Measurements from ENCODE around the gene XIST.

XIST gene

DNA sequence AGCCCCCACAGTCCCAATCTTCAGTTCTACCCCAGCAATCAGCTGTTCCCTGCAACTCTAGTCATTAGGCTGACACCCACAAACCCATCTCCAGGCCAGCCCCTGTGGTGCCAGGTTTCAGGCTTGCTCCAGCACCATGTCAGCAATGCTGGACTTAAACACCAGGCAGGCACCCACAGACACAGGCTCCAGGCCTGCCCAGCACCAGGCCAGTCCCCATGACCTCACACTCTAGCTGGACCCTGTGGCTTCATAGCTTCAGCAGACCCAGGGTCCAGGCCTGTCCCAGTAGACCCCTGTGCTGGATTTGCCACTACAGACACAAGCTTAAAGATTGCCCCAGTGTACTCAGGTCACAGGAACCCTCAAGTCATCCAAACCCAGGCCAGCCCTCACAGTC is 10.8 kb upstream of the XIST start:
- Histone ChIP-seq H3K9me3 (ENCODE audit: control insufficient read depth, insufficient read depth, low read depth, low read length) (peaks cover 6% of the 10 kb centered on the region; the same call in 1 of the 2 replicates), H3K4me1 (ENCODE audit: control insufficient read depth, insufficient read depth, low read length) (no peaks in the 10 kb centered on the region), H3K4me3 (ENCODE audit: low read depth, low read length) (no peak overlapping the region), H3K27ac (ENCODE audit: extremely low read depth, low read depth, low read length) (no peak overlapping the region), H3K36me3 (ENCODE audit: control insufficient read depth in 2 of 2, insufficient read depth in 1 of 2, low read length in 2 of 2) (no peaks in the 10 kb centered on the region; a peak in 1 of 3 replicates)
- TF ChIP-seq, protein P1, sequence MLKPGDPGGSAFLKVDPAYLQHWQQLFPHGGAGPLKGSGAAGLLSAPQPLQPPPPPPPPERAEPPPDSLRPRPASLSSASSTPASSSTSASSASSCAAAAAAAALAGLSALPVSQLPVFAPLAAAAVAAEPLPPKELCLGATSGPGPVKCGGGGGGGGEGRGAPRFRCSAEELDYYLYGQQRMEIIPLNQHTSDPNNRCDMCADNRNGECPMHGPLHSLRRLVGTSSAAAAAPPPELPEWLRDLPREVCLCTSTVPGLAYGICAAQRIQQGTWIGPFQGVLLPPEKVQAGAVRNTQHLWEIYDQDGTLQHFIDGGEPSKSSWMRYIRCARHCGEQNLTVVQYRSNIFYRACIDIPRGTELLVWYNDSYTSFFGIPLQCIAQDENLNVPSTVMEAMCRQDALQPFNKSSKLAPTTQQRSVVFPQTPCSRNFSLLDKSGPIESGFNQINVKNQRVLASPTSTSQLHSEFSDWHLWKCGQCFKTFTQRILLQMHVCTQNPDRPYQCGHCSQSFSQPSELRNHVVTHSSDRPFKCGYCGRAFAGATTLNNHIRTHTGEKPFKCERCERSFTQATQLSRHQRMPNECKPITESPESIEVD (tag by site-specific recombination; IDR thresholded peaks at IDR 0.05), result no peak
- TF ChIP-seq YY2 (tag by site-specific recombination; IDR thresholded peaks at IDR 0.05) (no peak), ZNF561 (tag by site-specific recombination; IDR thresholded peaks at IDR 0.05; ENCODE audit: borderline replicate concordance) (no peak), ZNF146 (tag by site-specific recombination; IDR thresholded peaks at IDR 0.05) (no peak), ZNF37A (tag by site-specific recombination; IDR thresholded peaks at IDR 0.05) (no peak), ZFP41 (tag by site-specific recombination; IDR thresholded peaks at IDR 0.05; ENCODE audit: borderline replicate concordance) (no peak)
- TF ChIP-seq, protein P2, sequence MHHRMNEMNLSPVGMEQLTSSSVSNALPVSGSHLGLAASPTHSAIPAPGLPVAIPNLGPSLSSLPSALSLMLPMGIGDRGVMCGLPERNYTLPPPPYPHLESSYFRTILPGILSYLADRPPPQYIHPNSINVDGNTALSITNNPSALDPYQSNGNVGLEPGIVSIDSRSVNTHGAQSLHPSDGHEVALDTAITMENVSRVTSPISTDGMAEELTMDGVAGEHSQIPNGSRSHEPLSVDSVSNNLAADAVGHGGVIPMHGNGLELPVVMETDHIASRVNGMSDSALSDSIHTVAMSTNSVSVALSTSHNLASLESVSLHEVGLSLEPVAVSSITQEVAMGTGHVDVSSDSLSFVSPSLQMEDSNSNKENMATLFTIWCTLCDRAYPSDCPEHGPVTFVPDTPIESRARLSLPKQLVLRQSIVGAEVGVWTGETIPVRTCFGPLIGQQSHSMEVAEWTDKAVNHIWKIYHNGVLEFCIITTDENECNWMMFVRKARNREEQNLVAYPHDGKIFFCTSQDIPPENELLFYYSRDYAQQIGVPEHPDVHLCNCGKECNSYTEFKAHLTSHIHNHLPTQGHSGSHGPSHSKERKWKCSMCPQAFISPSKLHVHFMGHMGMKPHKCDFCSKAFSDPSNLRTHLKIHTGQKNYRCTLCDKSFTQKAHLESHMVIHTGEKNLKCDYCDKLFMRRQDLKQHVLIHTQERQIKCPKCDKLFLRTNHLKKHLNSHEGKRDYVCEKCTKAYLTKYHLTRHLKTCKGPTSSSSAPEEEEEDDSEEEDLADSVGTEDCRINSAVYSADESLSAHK (tag by site-specific recombination; IDR thresholded peaks at IDR 0.05), result no peak
- POLR2A ChIA-PET, result no interaction called here
- CTCF ChIA-PET, result interaction anchor here (1.0 to 1.4 kb wide), 3 partner anchors 8 to 152 kb away, joined by 3 to 6 read pairs (median 3); no protein-coding TSS in a partner anchor

DNA sequence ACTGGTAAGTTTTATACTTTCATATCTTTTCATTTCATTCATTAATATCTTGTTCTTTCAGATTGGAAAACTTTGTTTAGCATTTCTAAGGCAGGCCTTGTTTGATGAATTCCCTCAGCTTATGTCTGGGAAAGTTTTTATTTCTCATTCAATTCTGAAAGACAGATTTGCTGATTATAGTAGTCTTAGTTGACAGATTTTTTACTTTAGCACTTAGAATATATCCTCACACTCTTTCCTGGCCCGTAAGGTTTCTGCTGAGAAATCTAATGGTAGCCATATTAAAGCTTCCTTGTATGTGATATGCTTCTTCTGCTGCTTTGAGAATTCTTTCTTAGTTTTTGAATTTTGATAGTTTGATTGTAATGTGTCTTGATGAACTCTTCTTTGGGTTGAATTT is 7.1 kb upstream of the XIST start:
- H3K36me3 ChIP-seq (ENCODE audit: control insufficient read depth in 2 of 2, insufficient read depth in 1 of 2, low read length in 2 of 2), result no peaks in the 10 kb centered on the region; a peak in 1 of 3 replicates
- TF ChIP-seq ZNF394 (tag by site-specific recombination; IDR thresholded peaks at IDR 0.05; ENCODE audit: borderline replicate concordance) (no peak), SETDB1 (IDR thresholded peaks at IDR 0.05; ENCODE audit: insufficient read length, low read length) (peak; percentile 94)
- H3K4me1 ChIP-seq (ENCODE audit: control insufficient read depth, insufficient read depth, low read length), result no peaks in the 10 kb centered on the region
- no peak overlapping the region for H3K27ac ChIP-seq (ENCODE audit: extremely low read depth, low read depth, low read length)
- POLR2A ChIA-PET, result no interaction called here
- CTCF ChIA-PET, result interaction anchor here (0.6 to 3.3 kb wide), 6 partner anchors 10 to 275 kb away, joined by 3 to 36 read pairs (median 6); no protein-coding TSS in a partner anchor
- peaks cover 6% of the 10 kb centered on the region; the same call in 1 of the 2 replicates for H3K9me3 ChIP-seq (ENCODE audit: control insufficient read depth, insufficient read depth, low read depth, low read length)
- no peak overlapping the region for H3K4me3 ChIP-seq (ENCODE audit: low read depth, low read length)

DNA sequence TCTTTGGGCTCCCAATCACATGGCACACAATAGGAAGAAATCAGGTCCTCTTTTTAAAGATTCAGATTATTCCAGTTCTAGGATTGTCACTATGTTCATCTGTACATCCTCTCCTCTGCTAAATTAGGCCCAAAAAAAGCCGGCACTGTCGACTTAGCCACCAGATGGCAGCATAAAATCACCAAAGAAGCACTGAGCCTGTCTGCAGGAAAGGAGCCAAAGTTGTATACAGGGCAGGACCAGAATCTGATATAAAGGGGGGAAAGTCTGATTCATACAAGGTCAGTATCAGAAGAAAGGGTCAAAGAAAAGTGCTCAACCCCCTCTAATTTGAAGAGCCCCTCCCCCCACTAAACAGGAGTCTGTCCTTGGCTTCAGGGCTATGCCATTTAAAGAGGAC is 3.0 kb upstream of the XIST start:
- no peak overlapping the region for H3K27ac ChIP-seq (ENCODE audit: extremely low read depth, low read depth, low read length)
- H3K4me1 ChIP-seq (ENCODE audit: control insufficient read depth, insufficient read depth, low read length), result no peaks in the 10 kb centered on the region
- H3K4me3 ChIP-seq (ENCODE audit: low read depth, low read length), result no peak overlapping the region
- H3K9me3 ChIP-seq (ENCODE audit: control insufficient read depth, insufficient read depth, low read depth, low read length), result peaks cover 6% of the 10 kb centered on the region; the same call in 1 of the 2 replicates
- POLR2A ChIA-PET, result interaction anchor here (1.3 kb wide), 1 partner anchor 161 kb away, joined by 3 read pairs; no protein-coding TSS in a partner anchor
- peaks cover 0 to 4% of the 10 kb centered on the region in 2 experiments; a peak in 2 of 3 replicates for H3K36me3 ChIP-seq (ENCODE audit: control insufficient read depth in 2 of 2, insufficient read depth in 1 of 2, low read length in 2 of 2)
- CTCF ChIA-PET, result interaction anchor here (0.6 to 6.9 kb wide), 26 partner anchors 8 to 527 kb away, joined by 3 to 176 read pairs (median 7); no protein-coding TSS in a partner anchor
- no peak for TF ChIP-seq ZNF248 (tag by site-specific recombination; IDR thresholded peaks at IDR 0.05)
- no peak for TF ChIP-seq ZNF114 (tag by site-specific recombination; IDR thresholded peaks at IDR 0.05)
- TF ChIP-seq ZNF654 (tag by site-specific recombination; IDR thresholded peaks at IDR 0.05; ENCODE audit: low read depth), result peak; percentile 99
- TF ChIP-seq, protein P3, sequence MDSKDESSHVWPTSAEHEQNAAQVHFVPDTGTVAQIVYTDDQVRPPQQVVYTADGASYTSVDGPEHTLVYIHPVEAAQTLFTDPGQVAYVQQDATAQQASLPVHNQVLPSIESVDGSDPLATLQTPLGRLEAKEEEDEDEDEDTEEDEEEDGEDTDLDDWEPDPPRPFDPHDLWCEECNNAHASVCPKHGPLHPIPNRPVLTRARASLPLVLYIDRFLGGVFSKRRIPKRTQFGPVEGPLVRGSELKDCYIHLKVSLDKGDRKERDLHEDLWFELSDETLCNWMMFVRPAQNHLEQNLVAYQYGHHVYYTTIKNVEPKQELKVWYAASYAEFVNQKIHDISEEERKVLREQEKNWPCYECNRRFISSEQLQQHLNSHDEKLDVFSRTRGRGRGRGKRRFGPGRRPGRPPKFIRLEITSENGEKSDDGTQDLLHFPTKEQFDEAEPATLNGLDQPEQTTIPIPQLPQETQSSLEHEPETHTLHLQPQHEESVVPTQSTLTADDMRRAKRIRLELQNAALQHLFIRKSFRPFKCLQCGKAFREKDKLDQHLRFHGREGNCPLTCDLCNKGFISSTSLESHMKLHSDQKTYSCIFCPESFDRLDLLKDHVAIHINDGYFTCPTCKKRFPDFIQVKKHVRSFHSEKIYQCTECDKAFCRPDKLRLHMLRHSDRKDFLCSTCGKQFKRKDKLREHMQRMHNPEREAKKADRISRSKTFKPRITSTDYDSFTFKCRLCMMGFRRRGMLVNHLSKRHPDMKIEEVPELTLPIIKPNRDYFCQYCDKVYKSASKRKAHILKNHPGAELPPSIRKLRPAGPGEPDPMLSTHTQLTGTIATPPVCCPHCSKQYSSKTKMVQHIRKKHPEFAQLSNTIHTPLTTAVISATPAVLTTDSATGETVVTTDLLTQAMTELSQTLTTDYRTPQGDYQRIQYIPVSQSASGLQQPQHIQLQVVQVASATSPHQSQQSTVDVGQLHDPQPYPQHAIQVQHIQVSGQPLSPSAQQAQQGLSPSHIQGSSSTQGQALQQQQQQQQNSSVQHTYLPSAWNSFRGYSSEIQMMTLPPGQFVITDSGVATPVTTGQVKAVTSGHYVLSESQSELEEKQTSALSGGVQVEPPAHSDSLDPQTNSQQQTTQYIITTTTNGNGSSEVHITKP (tag by site-specific recombination; IDR thresholded peaks at IDR 0.05), result peak; percentile 95
- TF ChIP-seq, protein P4, sequence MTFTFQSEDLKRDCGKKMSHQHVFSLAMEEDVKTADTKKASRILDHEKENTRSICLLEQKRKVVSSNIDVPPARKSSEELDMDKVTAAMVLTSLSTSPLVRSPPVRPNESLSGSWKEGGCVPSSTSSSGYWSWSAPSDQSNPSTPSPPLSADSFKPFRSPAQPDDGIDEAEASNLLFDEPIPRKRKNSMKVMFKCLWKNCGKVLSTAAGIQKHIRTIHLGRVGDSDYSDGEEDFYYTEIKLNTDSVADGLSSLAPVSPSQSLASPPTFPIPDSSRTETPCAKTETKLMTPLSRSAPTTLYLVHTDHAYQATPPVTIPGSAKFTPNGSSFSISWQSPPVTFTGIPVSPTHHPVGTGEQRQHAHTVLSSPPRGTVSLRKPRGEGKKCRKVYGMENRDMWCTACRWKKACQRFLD (tag by site-specific recombination; IDR thresholded peaks at IDR 0.05), result no peak
- no peak for TF ChIP-seq ZNF37A (tag by site-specific recombination; IDR thresholded peaks at IDR 0.05)
- peak; percentile 76; the same call in 1 of the 2 replicates for TF ChIP-seq ZSCAN30 (tag by site-specific recombination; IDR thresholded peaks at IDR 0.05)
- TF ChIP-seq ZNF792 (tag by site-specific recombination; IDR thresholded peaks at IDR 0.05), result no peak
- no peak for TF ChIP-seq ZNF16 (tag by site-specific recombination; IDR thresholded peaks at IDR 0.05; ENCODE audit: low read depth)
- TF ChIP-seq ZNF701 (tag by site-specific recombination; IDR thresholded peaks at IDR 0.05), result no peak
- TF ChIP-seq ZNF239 (tag by site-specific recombination; IDR thresholded peaks at IDR 0.05), result no peak
